Measurements from ENCODE around the gene GRIN2A.

GRCh38 chr16:9921997-9922396 lies 260.2 kb downstream of the GRIN2A start:
- no peak for TF ChIP-seq CTCF (IDR thresholded peaks at IDR 0.05)
- no peak for TF ChIP-seq POLR2A (IDR thresholded peaks at IDR 0.05)

Measured in Peyer's patch (tissue), 4 donors.